HG03196 (cell line): ENCODE results near the gene OR10J4.
"Not testable (repeated sequence)": the region's sequence is repeated elsewhere in the genome, so short reads cannot be mapped to it uniquely, and the experiment has no call there.

Source experiments
- ATAC-seq: cut with Tn5 transposase; IDR thresholded peaks from one replicate; pipeline ENCODE4 v1.9.1; 2021; ENCODE audit not compliant: unreplicated experiment

The OR10J4 gene

DNA sequence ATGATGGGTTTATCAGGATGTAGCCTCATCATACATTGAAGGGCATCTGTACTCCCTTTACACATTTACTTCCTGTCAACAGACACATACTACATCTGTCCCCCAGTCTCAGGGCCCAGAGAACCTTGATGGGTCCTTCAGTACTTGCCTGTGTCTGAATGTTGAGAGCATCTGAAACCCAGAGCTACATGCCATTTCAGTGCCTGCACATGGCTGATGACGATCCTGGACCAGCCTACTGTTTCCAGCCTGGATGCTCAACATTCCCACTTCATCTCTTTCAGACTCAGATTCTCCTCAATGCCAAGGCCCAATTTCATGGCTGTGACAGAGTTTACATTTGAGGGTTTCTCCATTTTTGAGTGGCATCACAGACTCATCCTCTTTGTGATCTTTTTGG lies at the start of gene OR10J4:
TSS of gene OR10J4 (plus strand) at position 301 of the 400 bp plus-strand sequence.
- ATAC-seq: no peak

- ATAC-seq: no peak
These were observed 25.2 kb upstream of the OR10J4 start for GRCh38 chr1:159406821-159407220.

DNA sequence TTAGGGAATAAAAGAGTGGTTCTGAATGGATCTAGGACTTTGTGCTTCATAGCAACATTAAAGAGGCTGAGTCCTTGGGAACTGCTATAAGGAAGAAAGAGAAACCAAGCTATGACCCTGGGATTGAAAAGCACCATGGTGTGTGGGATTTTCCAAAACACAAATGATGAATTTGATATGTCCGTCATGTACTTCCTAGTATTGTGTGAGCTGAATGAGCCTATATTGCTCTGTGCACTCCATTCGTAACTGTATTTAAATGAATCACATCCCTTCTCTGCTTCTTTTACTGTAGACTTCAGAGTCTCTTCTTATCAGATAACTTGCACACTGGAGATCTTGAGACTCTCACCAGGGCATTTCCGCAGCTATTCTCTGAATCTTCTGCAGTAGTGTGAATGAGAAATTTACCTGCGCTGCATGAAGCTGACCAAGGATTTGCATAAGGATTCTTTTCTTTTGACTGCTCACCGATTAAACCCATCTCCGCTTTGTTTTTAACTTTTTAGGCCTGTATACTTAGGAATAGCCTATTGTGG lies 23.1 kb upstream of the OR10J4 start:
- no peak for ATAC-seq

GRCh38 chr1:159421821-159422220 lies 10.2 kb upstream of the OR10J4 start:
- ATAC-seq: no peak

DNA sequence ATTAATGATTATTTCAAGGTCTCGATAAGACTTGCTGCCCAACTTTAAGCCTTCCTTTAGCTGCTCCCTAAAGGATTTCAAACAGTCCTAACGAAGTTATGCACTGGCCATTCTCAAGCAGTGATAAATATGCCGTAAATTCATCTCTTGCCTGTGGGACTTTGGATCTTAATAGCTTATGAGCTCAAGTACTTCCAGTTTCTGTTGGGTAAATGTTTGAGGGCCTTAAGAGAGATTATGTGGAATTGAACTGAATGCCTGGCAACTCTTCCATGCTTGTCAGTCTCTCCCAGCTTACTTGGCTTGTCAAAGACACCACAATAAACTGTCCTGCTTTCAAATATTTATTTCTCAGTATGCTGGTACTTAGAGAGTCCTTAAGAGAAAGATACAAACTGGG lies 3.5 kb upstream of the OR10J4 start:
- no peak for ATAC-seq

DNA sequence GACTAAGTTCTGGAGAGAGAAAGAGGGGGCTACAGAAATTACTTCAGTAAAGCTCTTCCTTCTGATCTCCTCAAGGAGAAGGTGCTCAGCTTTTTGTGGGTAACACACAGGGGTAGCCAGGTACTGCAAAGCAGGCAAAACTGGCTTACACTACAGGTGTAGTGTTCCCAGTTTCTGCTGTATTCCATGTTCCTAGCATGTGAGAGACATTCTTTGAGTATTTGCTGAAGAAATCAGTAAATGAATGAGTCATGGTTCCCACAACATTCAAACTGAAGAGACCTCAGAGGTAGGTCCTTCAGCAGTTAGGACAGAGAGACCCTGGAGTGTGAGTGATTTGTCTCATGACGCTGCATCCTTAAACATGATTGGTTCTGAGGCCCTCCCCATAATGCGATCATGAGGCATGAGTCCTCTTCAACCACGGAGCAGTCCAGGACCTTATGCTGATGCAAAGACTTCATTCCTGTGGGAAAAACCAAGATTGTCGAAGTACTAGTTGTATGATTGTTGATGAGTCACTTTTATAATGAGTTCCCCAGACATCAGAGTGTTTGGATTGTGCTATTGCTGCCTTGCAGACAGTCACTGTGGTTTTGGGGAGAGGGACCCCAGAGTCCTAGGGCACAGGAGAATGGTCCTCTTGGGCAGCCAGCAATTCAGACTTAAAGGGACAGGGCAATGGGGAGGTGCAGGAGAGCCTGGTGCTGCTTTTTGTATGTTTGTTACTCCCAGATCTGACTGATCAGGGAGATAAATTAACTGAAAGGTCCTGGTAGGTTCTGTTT lies 2.7 kb upstream of the OR10J4 start:
- ATAC-seq: no peak

DNA sequence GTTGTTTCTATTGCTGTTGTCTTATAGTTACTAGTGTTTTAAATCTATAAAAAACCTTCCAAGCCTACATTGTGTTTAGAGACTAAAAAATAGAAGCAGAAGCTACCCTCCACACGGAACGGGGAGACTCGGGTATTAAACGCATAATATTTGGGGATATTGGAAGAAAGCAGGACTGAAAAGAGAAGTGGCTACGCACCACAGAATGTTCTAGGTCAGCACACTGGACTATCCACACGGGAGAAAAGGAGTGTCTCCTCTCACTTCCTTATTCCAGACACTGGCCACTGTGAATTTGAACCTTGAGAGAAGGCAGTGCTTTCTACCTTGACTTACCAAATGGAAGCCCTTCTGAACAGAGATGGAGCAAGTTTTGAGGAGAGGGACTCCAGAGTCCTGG lies 1.0 kb upstream of the OR10J4 start:
- no peak for ATAC-seq

DNA sequence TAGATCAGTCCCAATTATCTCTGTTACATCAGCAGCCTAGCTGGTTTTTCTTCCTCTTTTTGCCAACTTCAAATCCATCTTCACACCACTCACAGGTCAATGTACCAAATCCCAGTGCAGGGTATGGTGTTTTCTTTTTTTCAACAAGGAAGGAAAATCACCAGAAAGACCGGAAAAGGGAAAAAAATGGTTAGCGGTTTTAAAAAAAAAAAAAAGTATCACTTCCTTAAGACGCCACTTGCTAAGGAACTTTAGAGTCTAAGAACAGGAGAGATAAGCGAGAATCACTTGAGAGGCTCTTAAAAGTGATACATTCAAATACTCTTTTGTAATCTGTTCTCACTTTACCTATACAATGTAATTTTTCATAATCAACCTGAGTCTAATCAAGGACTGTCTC lies 4.5 kb downstream of the OR10J4 start:
- ATAC-seq: no peak

- ATAC-seq: no peak
These were observed 7.4 kb downstream of the OR10J4 start, which contains the start of gene OR10J1 for GRCh38 chr1:159439422-159439821. Gene OR10J1, plus strand, starts transcription at chr1:159439722. Its CDS starts 70 bp downstream, at chr1:159439792.

- no peak for ATAC-seq
These were observed 9.4 kb downstream of the OR10J4 start for GRCh38 chr1:159441360-159441759.

DNA sequence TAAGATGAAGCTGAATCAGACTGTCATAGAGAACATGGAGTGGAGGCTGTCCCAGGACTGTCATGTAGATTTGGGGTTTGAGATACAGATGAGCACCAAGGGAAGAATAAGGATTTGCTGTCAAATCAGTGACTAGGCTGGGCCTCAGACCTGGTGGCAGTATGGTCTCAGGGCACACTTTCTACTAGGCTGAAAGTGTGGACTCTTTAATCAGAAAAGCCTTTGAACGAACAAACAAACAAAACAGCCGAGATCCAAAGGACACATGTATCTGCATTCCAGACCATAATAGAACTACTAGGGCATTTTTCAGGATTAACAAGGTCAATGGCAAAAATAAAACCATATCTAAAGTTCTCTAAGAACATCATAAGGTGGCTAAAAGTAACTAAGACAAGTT lies 10.4 kb downstream of the OR10J4 start:
- ATAC-seq: no peak

DNA sequence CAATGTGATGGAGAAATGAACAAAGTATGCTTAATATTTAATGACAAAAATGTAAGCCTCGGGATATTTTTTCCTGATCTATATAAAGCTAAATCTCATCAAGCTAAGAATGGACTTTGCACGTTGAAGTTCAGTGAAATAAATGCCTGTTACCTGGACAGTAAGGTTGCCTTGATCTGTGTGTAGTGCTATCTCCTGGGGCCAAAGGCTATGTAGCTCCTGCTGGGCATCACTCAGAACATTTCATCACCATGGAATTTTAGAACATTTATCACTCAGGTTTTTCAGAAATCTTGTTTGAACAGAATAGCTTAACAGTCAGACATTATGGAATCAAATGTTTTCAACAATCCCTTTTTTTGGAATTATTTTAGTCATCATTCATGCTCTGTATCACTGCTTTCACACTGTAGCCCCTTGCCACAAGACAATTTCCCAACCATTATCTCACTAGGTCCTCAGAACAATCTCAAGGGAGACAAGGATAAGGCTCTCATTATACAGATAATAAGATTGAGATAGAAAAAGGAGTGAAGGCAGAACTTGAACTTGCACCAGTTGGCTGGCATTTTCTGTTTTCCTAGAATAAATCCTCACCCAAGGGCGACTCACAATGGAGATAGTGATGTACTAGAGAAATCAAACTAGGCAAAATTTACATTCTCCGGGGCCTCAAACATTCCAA lies 11.2 kb downstream of the OR10J4 start:
- ATAC-seq: no peak

- ATAC-seq: no peak
These were observed 12.5 kb downstream of the OR10J4 start for GRCh38 chr1:159444511-159444910.

GRCh38 chr1:159448181-159448580 lies 16.2 kb downstream of the OR10J4 start:
- no peak for ATAC-seq

DNA sequence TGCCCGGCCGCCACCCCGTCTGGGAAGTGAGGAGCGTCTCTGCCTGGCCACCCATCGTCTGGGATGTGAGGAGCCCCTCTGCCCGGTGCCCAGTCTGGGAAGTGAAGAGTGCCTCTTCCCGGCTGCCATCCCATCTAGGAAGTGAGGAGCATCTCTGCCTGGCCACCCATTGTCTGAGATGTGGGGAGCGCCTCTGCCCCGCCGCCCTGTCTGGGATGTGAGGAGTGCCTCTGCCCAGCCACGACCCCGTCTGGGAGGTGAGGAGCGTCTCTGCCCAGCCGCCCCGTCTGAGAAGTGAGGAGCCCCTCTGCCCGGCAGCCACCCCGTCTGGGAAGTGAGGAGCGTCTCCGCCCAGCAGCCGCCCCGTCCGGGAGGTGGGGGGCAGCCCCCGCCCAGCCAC lies 17.6 kb downstream of the OR10J4 start:
- not testable (repeated sequence) for ATAC-seq

DNA sequence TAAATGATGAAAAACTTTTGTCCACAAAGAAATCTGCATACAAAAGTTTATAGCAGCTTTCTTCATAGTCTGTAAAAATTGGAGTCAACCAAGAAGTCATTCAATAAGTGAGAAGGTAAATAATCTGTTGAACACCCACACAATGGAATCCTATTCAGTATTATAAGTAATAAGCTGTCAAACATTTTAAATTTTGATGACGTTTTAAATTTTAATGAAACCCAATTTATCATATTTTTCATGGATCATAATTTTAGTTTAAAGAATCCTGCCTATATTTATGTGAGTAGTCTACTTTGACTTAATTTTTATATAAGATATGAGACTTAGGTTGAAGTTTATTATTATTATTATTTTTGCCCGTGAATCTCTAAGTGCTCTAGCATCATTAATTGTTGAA lies 27.5 kb downstream of the OR10J4 start:
- no peak for ATAC-seq

- ATAC-seq: no peak
These were observed 33.2 kb downstream of the OR10J4 start for GRCh38 chr1:159465191-159465603.

DNA sequence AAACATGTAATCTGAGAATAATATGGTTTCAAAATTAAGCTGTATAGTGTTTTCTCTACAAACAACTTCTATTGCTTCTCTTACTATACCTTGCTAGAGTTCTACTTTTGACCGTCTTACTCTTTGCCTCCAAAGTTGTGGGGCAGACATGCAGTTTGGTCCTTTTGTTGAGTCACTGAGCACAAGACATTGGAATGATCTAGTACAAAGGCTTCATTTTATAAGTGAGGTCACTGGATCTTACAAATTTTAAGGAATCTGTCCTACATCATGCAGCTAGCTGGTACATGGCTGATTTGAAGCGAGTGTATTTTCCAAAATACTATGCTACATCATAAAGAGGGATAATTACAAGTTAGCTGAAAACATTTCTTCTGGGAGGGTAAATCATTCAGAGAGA lies 36.3 kb downstream of the OR10J4 start:
- no peak for ATAC-seq

GRCh38 chr1:159469921-159470533 lies 38.0 kb downstream of the OR10J4 start:
- no peak for ATAC-seq

DNA sequence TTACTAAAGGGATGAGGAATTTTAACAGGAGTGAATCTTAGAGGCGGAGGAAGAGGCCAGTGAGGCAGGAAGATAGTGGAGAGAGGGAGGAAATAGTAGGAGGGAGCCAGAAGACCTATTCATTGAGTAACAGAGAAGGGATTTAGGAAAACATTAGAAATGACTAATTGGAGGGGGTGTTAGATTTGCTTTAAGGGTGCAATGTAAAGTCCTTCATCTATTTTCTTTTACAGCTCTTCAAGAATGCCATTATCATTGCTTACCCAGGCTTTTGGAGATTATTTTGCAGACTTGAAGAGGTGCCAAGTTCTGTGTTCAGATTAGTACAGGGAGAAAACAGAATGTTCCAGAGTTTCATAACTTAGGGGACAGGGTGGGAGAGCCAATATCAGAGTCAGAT lies 41.3 kb downstream of the OR10J4 start:
- ATAC-seq: no peak

GRCh38 chr1:159474926-159475325 lies 42.9 kb downstream of the OR10J4 start:
- ATAC-seq: no peak
